ENCODE results near the gene CENPO.

Gene CENPO

GRCh38 chr2:24747299-24747698, 45.9 kb upstream of the CENPO start:
- TF ChIP-seq CTCF (IDR thresholded peaks at IDR 0.05; ENCODE audit: low read depth, low read length) (no peak), EZH2phosphoT487 (IDR thresholded peaks at IDR 0.05; ENCODE audit: low read depth) (no peak)

GRCh38 chr2:24749069-24749691, 44.0 kb upstream of the CENPO start:
- no peak overlapping the region for H3K27ac ChIP-seq (ENCODE audit: low read length)
- H3K79me2 ChIP-seq (ENCODE audit: low read length), result no peaks in the 10 kb centered on the region
- H3K4me2 ChIP-seq (ENCODE audit: low read length), result no peak overlapping the region
- H3K4me3 ChIP-seq (ENCODE audit: low read length), result no peak overlapping the region
- no peak overlapping the region for H2AFZ ChIP-seq (ENCODE audit: low read depth, low read length)
- H4K20me1 ChIP-seq (ENCODE audit: insufficient read depth, low read length), result no peaks in the 10 kb centered on the region
- peaks cover 13% of the 10 kb centered on the region for H3K4me1 ChIP-seq (ENCODE audit: low read length)
- H3K9me3 ChIP-seq (ENCODE audit: insufficient read depth, low read length), result no peaks in the 10 kb centered on the region
- no peaks in the 10 kb centered on the region for H3K36me3 ChIP-seq (replicated peaks; ENCODE audit: low read depth, low read length)
- TF ChIP-seq CTCF (IDR thresholded peaks at IDR 0.05; ENCODE audit: low read depth, low read length) (no peak), EZH2phosphoT487 (IDR thresholded peaks at IDR 0.05; ENCODE audit: low read depth) (no peak)
- H3K9ac ChIP-seq (ENCODE audit: low read length), result no peak overlapping the region
- no peaks in the 10 kb centered on the region for H3K27me3 ChIP-seq (ENCODE audit: low read depth, low read length)

More at GRCh38 chr2:24747299-24747698, 45.9 kb upstream of the CENPO start:
- Histone ChIP-seq H3K27ac (ENCODE audit: low read length) (no peak overlapping the region), H3K4me2 (ENCODE audit: low read length) (no peak overlapping the region), H3K4me3 (ENCODE audit: low read length) (no peak overlapping the region), H3K27me3 (ENCODE audit: low read depth, low read length) (no peaks in the 10 kb centered on the region), H4K20me1 (ENCODE audit: insufficient read depth, low read length) (no peaks in the 10 kb centered on the region), H2AFZ (ENCODE audit: low read depth, low read length) (no peak overlapping the region), H3K36me3 (replicated peaks; ENCODE audit: low read depth, low read length) (no peaks in the 10 kb centered on the region), H3K79me2 (ENCODE audit: low read length) (no peaks in the 10 kb centered on the region), H3K4me1 (ENCODE audit: low read length) (peaks cover 13% of the 10 kb centered on the region), H3K9ac (ENCODE audit: low read length) (no peak overlapping the region), H3K9me3 (ENCODE audit: insufficient read depth, low read length) (no peaks in the 10 kb centered on the region)

- Histone ChIP-seq H2AFZ (ENCODE audit: low read depth, low read length) (no peak overlapping the region), H3K27ac (ENCODE audit: low read length) (no peak overlapping the region), H3K36me3 (replicated peaks; ENCODE audit: low read depth, low read length) (peaks cover 3% of the 10 kb centered on the region), H3K4me3 (ENCODE audit: low read length) (no peak overlapping the region), H3K4me1 (ENCODE audit: low read length) (no peaks in the 10 kb centered on the region), H3K4me2 (ENCODE audit: low read length) (no peak overlapping the region), H3K27me3 (ENCODE audit: low read depth, low read length) (no peaks in the 10 kb centered on the region), H3K9ac (ENCODE audit: low read length) (no peak overlapping the region), H3K79me2 (ENCODE audit: low read length) (no peaks in the 10 kb centered on the region), H4K20me1 (ENCODE audit: insufficient read depth, low read length) (no peaks in the 10 kb centered on the region), H3K9me3 (ENCODE audit: insufficient read depth, low read length) (no peaks in the 10 kb centered on the region)
- TF ChIP-seq EZH2phosphoT487 (IDR thresholded peaks at IDR 0.05; ENCODE audit: low read depth) (no peak), CTCF (IDR thresholded peaks at IDR 0.05; ENCODE audit: low read depth, low read length) (no peak)
These were observed 38.1 kb upstream of the CENPO start for GRCh38 chr2:24754985-24755705.

GRCh38 chr2:24756789-24757188, 36.4 kb upstream of the CENPO start:
- Histone ChIP-seq H3K27me3 (ENCODE audit: low read depth, low read length) (no peaks in the 10 kb centered on the region), H3K36me3 (replicated peaks; ENCODE audit: low read depth, low read length) (peaks cover 3% of the 10 kb centered on the region), H4K20me1 (ENCODE audit: insufficient read depth, low read length) (no peaks in the 10 kb centered on the region), H3K4me3 (ENCODE audit: low read length) (no peak overlapping the region), H3K4me1 (ENCODE audit: low read length) (peaks cover 7% of the 10 kb centered on the region), H3K4me2 (ENCODE audit: low read length) (no peak overlapping the region), H3K27ac (ENCODE audit: low read length) (no peak overlapping the region), H2AFZ (ENCODE audit: low read depth, low read length) (no peak overlapping the region), H3K79me2 (ENCODE audit: low read length) (no peaks in the 10 kb centered on the region), H3K9ac (ENCODE audit: low read length) (no peak overlapping the region), H3K9me3 (ENCODE audit: insufficient read depth, low read length) (no peaks in the 10 kb centered on the region)
- TF ChIP-seq CTCF (IDR thresholded peaks at IDR 0.05; ENCODE audit: low read depth, low read length) (no peak), EZH2phosphoT487 (IDR thresholded peaks at IDR 0.05; ENCODE audit: low read depth) (no peak)

Data from OCI-LY3 (cell line).